SU-DHL-6 (cell line): ENCODE results near the gene IRF7.

Experiments
- EZH2phosphoT487 ChIP-seq: fragments of 200-600 bp; sonication (generic), shearing (Covaris generic); conservative IDR thresholded peaks from 2 replicates; pipeline ENCODE4 v1.6.1; 2018; ENCODE audit warnings: mild to moderate bottlenecking, antibody characterized with exemption, low read length, moderate library complexity, mixed read lengths
- TF ChIP-seq, protein P1 (sequence below): fragments of 200-600 bp; sonication (generic); IDR thresholded peaks from one replicate; pipeline ENCODE4 v1.5.1; 2017; ENCODE audit warnings: antibody characterized with exemption, mild to moderate bottlenecking, low read length, moderate library complexity; ENCODE audit not compliant: insufficient read depth, poor library complexity, severe bottlenecking

DNA sequence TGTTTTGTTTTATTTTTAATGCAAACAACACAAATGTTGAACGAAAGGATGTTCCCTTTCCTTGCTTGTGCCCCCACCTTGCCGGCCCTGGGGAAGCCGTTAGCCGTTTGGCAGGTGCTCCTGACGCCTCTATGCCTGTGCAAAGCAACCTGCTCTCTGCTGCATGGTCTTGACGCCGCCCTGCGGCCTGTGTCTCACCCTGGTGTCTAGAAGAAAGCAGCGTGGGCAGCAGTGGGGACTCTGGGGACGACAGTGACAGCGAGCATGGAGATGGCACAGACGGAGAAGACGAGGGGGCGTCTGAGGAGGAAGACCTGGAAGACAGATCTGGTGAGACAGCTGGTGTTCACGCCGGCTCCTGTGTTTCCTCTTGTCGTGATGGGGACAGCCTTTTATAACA, 34.0 kb downstream of the IRF7 start:
- TF ChIP-seq, protein P1, sequence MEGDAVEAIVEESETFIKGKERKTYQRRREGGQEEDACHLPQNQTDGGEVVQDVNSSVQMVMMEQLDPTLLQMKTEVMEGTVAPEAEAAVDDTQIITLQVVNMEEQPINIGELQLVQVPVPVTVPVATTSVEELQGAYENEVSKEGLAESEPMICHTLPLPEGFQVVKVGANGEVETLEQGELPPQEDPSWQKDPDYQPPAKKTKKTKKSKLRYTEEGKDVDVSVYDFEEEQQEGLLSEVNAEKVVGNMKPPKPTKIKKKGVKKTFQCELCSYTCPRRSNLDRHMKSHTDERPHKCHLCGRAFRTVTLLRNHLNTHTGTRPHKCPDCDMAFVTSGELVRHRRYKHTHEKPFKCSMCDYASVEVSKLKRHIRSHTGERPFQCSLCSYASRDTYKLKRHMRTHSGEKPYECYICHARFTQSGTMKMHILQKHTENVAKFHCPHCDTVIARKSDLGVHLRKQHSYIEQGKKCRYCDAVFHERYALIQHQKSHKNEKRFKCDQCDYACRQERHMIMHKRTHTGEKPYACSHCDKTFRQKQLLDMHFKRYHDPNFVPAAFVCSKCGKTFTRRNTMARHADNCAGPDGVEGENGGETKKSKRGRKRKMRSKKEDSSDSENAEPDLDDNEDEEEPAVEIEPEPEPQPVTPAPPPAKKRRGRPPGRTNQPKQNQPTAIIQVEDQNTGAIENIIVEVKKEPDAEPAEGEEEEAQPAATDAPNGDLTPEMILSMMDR = no peak
- no peak for TF ChIP-seq EZH2phosphoT487
